Measurements from ENCODE around the gene ERAP2. TPM values are rescaled to one million over a fixed set of nuclear protein-coding genes. Genes with fewer than 3 reads are reported as not detected.

ERAP2 gene
- total RNA-seq, result 16.5 TPM

- intact Hi-C loops (cut with DNase I), result no loop called here
These were observed at the start of gene ERAP2 for GRCh38 chr5:96876292-96876850. ERAP2 (plus strand) TSS chr5:96876500; CDS start chr5:96879686, 3,186 bp downstream.

DNA sequence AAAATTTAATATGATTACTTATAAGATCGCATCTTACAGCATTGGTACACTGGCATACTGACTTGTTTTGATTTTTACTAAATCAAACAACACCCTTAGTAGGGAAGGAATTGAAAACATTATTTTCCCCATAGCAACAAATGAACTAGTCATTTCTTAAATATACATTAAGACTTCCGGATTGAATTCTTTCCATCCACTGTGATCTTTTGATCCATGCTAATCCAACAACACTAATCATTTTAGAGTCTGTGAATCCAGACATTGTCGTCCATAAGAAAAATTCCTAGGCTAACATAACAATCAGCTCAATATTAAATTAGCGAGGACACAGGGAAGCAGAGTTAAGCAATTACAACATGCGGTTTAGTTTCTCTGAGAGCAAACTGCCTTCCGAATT lies 47.0 kb upstream of the ERAP2 start:
- Histone ChIP-seq H3K4me3 (no peak overlapping the region), H3K27ac (no peak overlapping the region), H3K9me3 (no peaks in the 10 kb centered on the region), H3K36me3 (no peaks in the 10 kb centered on the region), H3K4me1 (no peaks in the 10 kb centered on the region), H3K27me3 (no peaks in the 10 kb centered on the region)
- no peak for DNase-seq (ENCODE audit: extremely low spot score in 2 of 2)
- TF ChIP-seq, protein P1, sequence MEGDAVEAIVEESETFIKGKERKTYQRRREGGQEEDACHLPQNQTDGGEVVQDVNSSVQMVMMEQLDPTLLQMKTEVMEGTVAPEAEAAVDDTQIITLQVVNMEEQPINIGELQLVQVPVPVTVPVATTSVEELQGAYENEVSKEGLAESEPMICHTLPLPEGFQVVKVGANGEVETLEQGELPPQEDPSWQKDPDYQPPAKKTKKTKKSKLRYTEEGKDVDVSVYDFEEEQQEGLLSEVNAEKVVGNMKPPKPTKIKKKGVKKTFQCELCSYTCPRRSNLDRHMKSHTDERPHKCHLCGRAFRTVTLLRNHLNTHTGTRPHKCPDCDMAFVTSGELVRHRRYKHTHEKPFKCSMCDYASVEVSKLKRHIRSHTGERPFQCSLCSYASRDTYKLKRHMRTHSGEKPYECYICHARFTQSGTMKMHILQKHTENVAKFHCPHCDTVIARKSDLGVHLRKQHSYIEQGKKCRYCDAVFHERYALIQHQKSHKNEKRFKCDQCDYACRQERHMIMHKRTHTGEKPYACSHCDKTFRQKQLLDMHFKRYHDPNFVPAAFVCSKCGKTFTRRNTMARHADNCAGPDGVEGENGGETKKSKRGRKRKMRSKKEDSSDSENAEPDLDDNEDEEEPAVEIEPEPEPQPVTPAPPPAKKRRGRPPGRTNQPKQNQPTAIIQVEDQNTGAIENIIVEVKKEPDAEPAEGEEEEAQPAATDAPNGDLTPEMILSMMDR (IDR thresholded peaks at IDR 0.05), result no peak
- TF ChIP-seq POLR2A (IDR thresholded peaks at IDR 0.05), result no peak
- TF ChIP-seq POLR2AphosphoS5 (IDR thresholded peaks at IDR 0.05; ENCODE audit: insufficient read depth in 1 of 2, low read depth in 1 of 2), result no peak
- intact Hi-C loops (cut with DNase I), result no loop called here

More at GRCh38 chr5:96876292-96876850, at the start of gene ERAP2:
- Histone ChIP-seq H3K9me3 (no peaks in the 10 kb centered on the region), H3K36me3 (no peaks in the 10 kb centered on the region), H3K4me1 (peaks cover 25% of the 10 kb centered on the region), H3K27ac (peak within 1 kb of the TSS; percentile 89), H3K27me3 (no peaks in the 10 kb centered on the region), H3K4me3 (peak within 1 kb of the TSS; percentile 48 to 67)
- no peak for DNase-seq (ENCODE audit: extremely low spot score in 2 of 2)
- no peak for TF ChIP-seq POLR2A (IDR thresholded peaks at IDR 0.05)
- TF ChIP-seq, protein P1 (IDR thresholded peaks at IDR 0.05), result no peak
- peak in 1 of 2 donors; percentile 85 for TF ChIP-seq POLR2AphosphoS5 (IDR thresholded peaks at IDR 0.05; ENCODE audit: insufficient read depth in 1 of 2, low read depth in 1 of 2)

- intact Hi-C loops (cut with DNase I), result no loop called here
- no peaks in the 10 kb centered on the region for H3K4me1 ChIP-seq
- no peak for DNase-seq (ENCODE audit: extremely low spot score in 2 of 2)
- H3K36me3 ChIP-seq, result no peaks in the 10 kb centered on the region
- no peaks in the 10 kb centered on the region for H3K27me3 ChIP-seq
- H3K9me3 ChIP-seq, result no peaks in the 10 kb centered on the region
- no peak overlapping the region for H3K27ac ChIP-seq
- TF ChIP-seq POLR2A (IDR thresholded peaks at IDR 0.05) (no peak), POLR2AphosphoS5 (IDR thresholded peaks at IDR 0.05; ENCODE audit: insufficient read depth in 1 of 2, low read depth in 1 of 2) (no peak)
- TF ChIP-seq, protein P1 (IDR thresholded peaks at IDR 0.05), result no peak
- H3K4me3 ChIP-seq, result no peak overlapping the region
These were observed 42.3 kb upstream of the ERAP2 start for GRCh38 chr5:96834016-96834415.

- Histone ChIP-seq H3K27ac (no peak overlapping the region), H3K27me3 (no peaks in the 10 kb centered on the region), H3K36me3 (no peaks in the 10 kb centered on the region), H3K4me1 (no peaks in the 10 kb centered on the region), H3K9me3 (no peaks in the 10 kb centered on the region), H3K4me3 (no peak overlapping the region)
- intact Hi-C loops (cut with DNase I), result no loop called here
- DNase-seq (ENCODE audit: extremely low spot score in 2 of 2), result no peak
- TF ChIP-seq POLR2A (IDR thresholded peaks at IDR 0.05) (no peak), POLR2AphosphoS5 (IDR thresholded peaks at IDR 0.05; ENCODE audit: insufficient read depth in 1 of 2, low read depth in 1 of 2) (no peak)
- TF ChIP-seq, protein P1 (IDR thresholded peaks at IDR 0.05), result no peak
These were observed 40.5 kb upstream of the ERAP2 start for GRCh38 chr5:96835791-96836191.

- Histone ChIP-seq H3K4me3 (no peak overlapping the region), H3K27me3 (no peaks in the 10 kb centered on the region), H3K4me1 (no peaks in the 10 kb centered on the region), H3K9me3 (no peaks in the 10 kb centered on the region), H3K36me3 (no peaks in the 10 kb centered on the region), H3K27ac (no peak overlapping the region)
- no peak for DNase-seq (ENCODE audit: extremely low spot score in 2 of 2)
- intact Hi-C loops (cut with DNase I), result no loop called here
- TF ChIP-seq, protein P1 (IDR thresholded peaks at IDR 0.05), result no peak
- TF ChIP-seq POLR2A (IDR thresholded peaks at IDR 0.05) (no peak), POLR2AphosphoS5 (IDR thresholded peaks at IDR 0.05; ENCODE audit: insufficient read depth in 1 of 2, low read depth in 1 of 2) (no peak)
These were observed 39.5 kb upstream of the ERAP2 start for GRCh38 chr5:96836817-96837216.
